HG02610 (cell line): ENCODE results near the gene EGFL8.
"Not testable (repeated sequence)": the region's sequence is repeated elsewhere in the genome, so short reads cannot be mapped to it uniquely, and the experiment has no call there.

ENCODE experiments used
- ATAC-seq: cut with Tn5 transposase; IDR thresholded peaks from one replicate; pipeline ENCODE4 v1.9.1; 2021; ENCODE audit warnings: mild to moderate bottlenecking, moderate library complexity; ENCODE audit not compliant: unreplicated experiment

EGFL8 gene

GRCh38 chr6:32182555-32182981 lies 18.2 kb downstream of the EGFL8 start:
- no peak for ATAC-seq

GRCh38 chr6:32183030-32183429 lies 18.6 kb downstream of the EGFL8 start:
- no peak for ATAC-seq

- ATAC-seq, result no peak
These were observed 19.2 kb downstream of the EGFL8 start for GRCh38 chr6:32183483-32184083.

- no peak for ATAC-seq
These were observed 19.8 kb downstream of the EGFL8 start, which contains the start of gene AGER for GRCh38 chr6:32184084-32184640. Gene AGER (minus strand): TSS chr6:32184253. CDS start chr6:32184222, 31 bp downstream.

GRCh38 chr6:32185681-32186131 lies 21.3 kb downstream of the EGFL8 start:
- ATAC-seq, result not testable (repeated sequence)

GRCh38 chr6:32186151-32186840 lies 21.9 kb downstream of the EGFL8 start:
- ATAC-seq, result not testable (repeated sequence)

GRCh38 chr6:32187009-32187709 lies 22.8 kb downstream of the EGFL8 start:
- ATAC-seq, result no peak

- not testable (repeated sequence) for ATAC-seq
These were observed 23.5 kb downstream of the EGFL8 start for GRCh38 chr6:32187725-32188380.

GRCh38 chr6:32188381-32189068 lies 24.1 kb downstream of the EGFL8 start:
- no peak for ATAC-seq

GRCh38 chr6:32189069-32189741 lies 24.8 kb downstream of the EGFL8 start:
- no peak for ATAC-seq

- ATAC-seq, result no peak
These were observed 25.3 kb downstream of the EGFL8 start for GRCh38 chr6:32189742-32190053.

GRCh38 chr6:32190054-32190851 lies 25.9 kb downstream of the EGFL8 start, which contains the start of gene PBX2:
Gene PBX2 (minus strand): TSS chr6:32190202. CDS start chr6:32189915, 287 bp downstream.
- ATAC-seq, result peak; percentile 69

- ATAC-seq, result no peak
These were observed 26.7 kb downstream of the EGFL8 start for GRCh38 chr6:32190911-32191677.

- no peak for ATAC-seq
These were observed 27.6 kb downstream of the EGFL8 start for GRCh38 chr6:32191696-32192607.

GRCh38 chr6:32192608-32193039 lies 28.2 kb downstream of the EGFL8 start, which contains the start of gene GPSM3:
Gene GPSM3 (minus strand): TSS chr6:32192643. CDS start chr6:32192513, 130 bp downstream.
- ATAC-seq, result no peak

- ATAC-seq, result not testable (repeated sequence)
These were observed 28.7 kb downstream of the EGFL8 start for GRCh38 chr6:32193096-32193495.

GRCh38 chr6:32194388-32194787 lies 30.0 kb downstream of the EGFL8 start:
- no peak for ATAC-seq
